ENCODE data around the gene ABL1. TPM values are rescaled to one million over a fixed set of nuclear protein-coding genes. Genes with fewer than 3 reads are reported as not detected.

ABL1 gene
- total RNA-seq, 4 donors from 2014 or later: 60.3 to 97.0 (median 79.8) TPM

GRCh38 chr9:130933114-130934046 is 98.3 kb downstream of the ABL1 start:
- TF ChIP-seq POLR2A (IDR thresholded peaks at IDR 0.05) (no peak), CTCF (IDR thresholded peaks at IDR 0.05) (no peak)
- 14 to 16% methylated on average over 9 to 14 of the region's 26 CpGs for whole genome bisulfite sequencing, 2 donors
- H3K4me3 ChIP-seq (replicated peaks in 1 of 3): no peak overlapping the region
- no peak overlapping the region for H3K27ac ChIP-seq
- intact Hi-C loops (cut with DNase I): no loop called here
- DNase-seq: no peak
- H3K36me3 ChIP-seq: no peaks in the 10 kb centered on the region
- peaks cover 7 to 11% of the 10 kb centered on the region in 2 donors for H3K4me1 ChIP-seq
- H3K27me3 ChIP-seq: peaks cover 9% of the 10 kb centered on the region
- H3K9me3 ChIP-seq: no peaks in the 10 kb centered on the region

GRCh38 chr9:130934246-130934645 is 99.2 kb downstream of the ABL1 start:
- H3K9me3 ChIP-seq: no peaks in the 10 kb centered on the region
- H3K4me3 ChIP-seq (replicated peaks in 1 of 3): no peak overlapping the region
- no peak for DNase-seq
- intact Hi-C loops (cut with DNase I): no loop called here
- WGBS, 2 donors: 76 to 80% methylated on average over 8 to 11 of the region's 11 CpGs
- H3K4me1 ChIP-seq: peaks cover 8 to 11% of the 10 kb centered on the region in 2 donors
- no peak for TF ChIP-seq POLR2A (IDR thresholded peaks at IDR 0.05)
- no peak for TF ChIP-seq CTCF (IDR thresholded peaks at IDR 0.05)
- no peak overlapping the region for H3K27ac ChIP-seq
- peaks cover 9% of the 10 kb centered on the region for H3K27me3 ChIP-seq
- no peaks in the 10 kb centered on the region for H3K36me3 ChIP-seq

GRCh38 chr9:130934702-130935647 is 99.9 kb downstream of the ABL1 start:
- TF ChIP-seq CTCF (IDR thresholded peaks at IDR 0.05) (no peak), POLR2A (IDR thresholded peaks at IDR 0.05) (no peak)
- 65 to 74% methylated on average over 16 of the region's 16 CpGs for WGBS, 2 donors
- DNase-seq: no peak
- peaks cover 9% of the 10 kb centered on the region for H3K27me3 ChIP-seq
- H3K27ac ChIP-seq: no peak overlapping the region
- H3K4me3 ChIP-seq (replicated peaks in 1 of 3): no peak overlapping the region
- intact Hi-C loops (cut with DNase I): loop anchor here (5.0 kb wide), 1 partner anchor 168 kb away; no protein-coding TSS in a partner anchor
- no peaks in the 10 kb centered on the region for H3K9me3 ChIP-seq
- H3K4me1 ChIP-seq: peaks cover 9 to 19% of the 10 kb centered on the region in 2 donors
- H3K36me3 ChIP-seq: no peaks in the 10 kb centered on the region

- H3K36me3 ChIP-seq: no peaks in the 10 kb centered on the region
- peaks cover 9% of the 10 kb centered on the region for H3K27me3 ChIP-seq
- H3K4me1 ChIP-seq: peaks cover 9 to 26% of the 10 kb centered on the region in 2 donors
- intact Hi-C loops (cut with DNase I): loop anchor here (5.0 kb wide), 1 partner anchor 168 kb away; no protein-coding TSS in a partner anchor
- no peak overlapping the region for H3K27ac ChIP-seq
- H3K9me3 ChIP-seq: no peaks in the 10 kb centered on the region
- DNase-seq: no peak
- no peak for TF ChIP-seq CTCF (IDR thresholded peaks at IDR 0.05)
- 80 to 86% methylated on average over 12 to 13 of the region's 13 CpGs for WGBS, 2 donors
- no peak overlapping the region for H3K4me3 ChIP-seq (replicated peaks in 1 of 3)
Measured at GRCh38 chr9:130935648-130936271, 100.7 kb downstream of the ABL1 start.
